GM12891 (cell line): Measurements from ENCODE around the gene PCSK5.

Experiments
- PAX5 ChIP-seq: IDR thresholded peaks from 2 replicates; pipeline ENCODE4 v1.6.1; 2011; ENCODE audit warnings: low read length, moderate library complexity, mild to moderate bottlenecking; ENCODE audit not compliant: insufficient read depth, severe bottlenecking
- POLR2A ChIP-seq: IDR thresholded peaks from 2 replicates; pipeline ENCODE4 v1.6.1; 2011; ENCODE audit warnings: low read depth, low read length, control low read depth
- POLR2AphosphoS5 ChIP-seq: IDR thresholded peaks from 2 replicates; pipeline ENCODE4 v1.6.1; 2011; ENCODE audit warnings: low read depth, low read length, control low read depth
- SPI1 ChIP-seq: IDR thresholded peaks from 2 replicates; pipeline ENCODE4 v1.6.1; 2011; ENCODE audit warnings: low read depth, low read length, control low read depth
- TAF1 ChIP-seq: IDR thresholded peaks from 2 replicates; pipeline ENCODE4 v1.6.1; 2011; ENCODE audit warnings: low read depth, low read length, control low read depth

DNA sequence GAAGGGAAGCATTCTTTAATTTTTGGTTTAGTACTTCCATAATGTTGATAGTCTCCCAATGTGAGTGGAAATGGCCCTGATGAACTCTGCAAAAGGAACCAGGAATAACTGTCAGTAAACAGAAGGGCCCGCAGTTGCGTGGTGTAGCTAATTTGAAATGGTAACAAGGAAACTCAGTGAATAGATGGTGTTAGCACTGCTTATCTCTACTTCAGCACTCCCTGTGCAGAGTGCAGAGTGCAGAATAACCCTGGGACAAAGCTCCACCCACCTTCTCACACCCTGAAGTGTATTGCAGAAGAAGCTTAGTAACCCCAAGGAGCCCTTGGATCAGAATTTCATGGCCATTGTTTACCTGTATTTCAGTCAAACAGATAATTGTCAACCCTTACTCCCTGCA is 158.9 kb downstream of the PCSK5 start:
- TF ChIP-seq TAF1 = no peak
- TF ChIP-seq POLR2A = no peak
- no peak for TF ChIP-seq POLR2AphosphoS5
- no peak for TF ChIP-seq SPI1
- TF ChIP-seq PAX5 = no peak
